ENCODE results near the gene DIAPH2. TPM values are rescaled to one million over a fixed set of nuclear protein-coding genes. Genes with fewer than 3 reads are reported as not detected.

Gene DIAPH2
- total and polyA plus RNA-seq, 9 of the 15 experiments (the other 6 are each of a cell fraction or from before 2014, with no cell fraction given): 0.01 to 0.18 (median 0.07) TPM; not detected in 1

DNA sequence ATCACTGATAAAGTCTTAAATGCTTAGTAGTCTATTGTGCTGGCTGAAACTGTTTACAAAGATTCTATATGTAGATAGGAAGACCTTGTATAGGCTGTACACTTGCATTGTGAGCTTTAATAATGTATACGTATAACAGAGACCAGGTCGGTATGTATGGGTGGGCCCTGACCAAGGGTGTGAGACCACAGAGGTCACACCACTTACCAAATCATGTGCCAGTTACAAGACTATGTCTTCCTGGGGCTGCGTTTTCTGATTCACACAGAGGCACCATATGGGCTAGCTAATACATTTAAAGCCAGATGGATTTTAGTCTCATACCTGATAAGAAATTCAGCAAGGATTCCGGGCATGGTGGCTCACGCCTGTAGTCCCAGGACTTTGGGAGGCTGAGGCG is 8.8 kb downstream of the DIAPH2 start:
- no peaks in the 10 kb centered on the region for H3K27me3 ChIP-seq (ENCODE audit: control insufficient read depth in 2 of 2, insufficient read depth in 2 of 2, low read length in 2 of 2)
- WGBS (ENCODE audit: insufficient coverage, low coverage, missing lambda C conversion rate): 0% methylated on average over 4 of the region's 6 CpGs
- H3K36me3 ChIP-seq (ENCODE audit: control insufficient read depth, insufficient read depth, low read length): no peaks in the 10 kb centered on the region
- H3K9me3 ChIP-seq (replicated peaks; ENCODE audit: control insufficient read depth, insufficient read depth, low read depth, low read length): no peaks in the 10 kb centered on the region
- H4K20me1 ChIP-seq (replicated peaks; ENCODE audit: control insufficient read depth, insufficient read depth, low read length): no peaks in the 10 kb centered on the region
- H3K9ac ChIP-seq (ENCODE audit: insufficient read depth in 1 of 2, low read depth in 2 of 2, low read length in 2 of 2): no peak overlapping the region
- no peak overlapping the region for H2AFZ ChIP-seq (ENCODE audit: low read depth, low read length)
- no peaks in the 10 kb centered on the region for H3K9me1 ChIP-seq (ENCODE audit: control insufficient read depth, insufficient read depth, low read length)
- ATAC-seq (no peak), FAIRE-seq (no peak), DNase-seq (ENCODE audit: extremely low read depth in 1 of 4, low spot score in 3 of 4) (no peak)
- BruUV-seq (replicated peaks): no TSS peak
- POLR2A ChIA-PET: no interaction called here
- H3K4me2 ChIP-seq (ENCODE audit: insufficient read depth, low read length): no peak overlapping the region
- H3K79me2 ChIP-seq (ENCODE audit: control insufficient read depth, insufficient read depth, low read length): no peaks in the 10 kb centered on the region
- intact Hi-C loops (cut with micrococcal nuclease) (no loop called here), in situ Hi-C loops (cut with MboI) (no loop called here)
- no peak overlapping the region for H3K27ac ChIP-seq (ENCODE audit: extremely low read depth, low read depth, low read length)
- H3K4me3 ChIP-seq: no peak overlapping the region
- no peaks in the 10 kb centered on the region for H3K4me1 ChIP-seq (replicated peaks in 1 of 2; ENCODE audit: control insufficient read depth in 2 of 2, insufficient read depth in 2 of 2, low read length in 2 of 2)
- no peak for TF ChIP-seq NEUROD1 (IDR thresholded peaks at IDR 0.05; ENCODE audit: borderline replicate concordance, low read depth, low read length, partially characterized antibody)
- no peak for TF ChIP-seq HEY1 (CRISPR knock-in tag; IDR thresholded peaks at IDR 0.05; ENCODE audit: borderline replicate concordance)
- TF ChIP-seq FOXP1 (CRISPR knock-in tag; IDR thresholded peaks at IDR 0.05): no peak
- TF ChIP-seq NRF1 (conservative IDR thresholded peaks at IDR 0.05 in 1 of 2, IDR thresholded peaks at IDR 0.05 in 1 of 2): no peak
- TF ChIP-seq, protein P1, sequence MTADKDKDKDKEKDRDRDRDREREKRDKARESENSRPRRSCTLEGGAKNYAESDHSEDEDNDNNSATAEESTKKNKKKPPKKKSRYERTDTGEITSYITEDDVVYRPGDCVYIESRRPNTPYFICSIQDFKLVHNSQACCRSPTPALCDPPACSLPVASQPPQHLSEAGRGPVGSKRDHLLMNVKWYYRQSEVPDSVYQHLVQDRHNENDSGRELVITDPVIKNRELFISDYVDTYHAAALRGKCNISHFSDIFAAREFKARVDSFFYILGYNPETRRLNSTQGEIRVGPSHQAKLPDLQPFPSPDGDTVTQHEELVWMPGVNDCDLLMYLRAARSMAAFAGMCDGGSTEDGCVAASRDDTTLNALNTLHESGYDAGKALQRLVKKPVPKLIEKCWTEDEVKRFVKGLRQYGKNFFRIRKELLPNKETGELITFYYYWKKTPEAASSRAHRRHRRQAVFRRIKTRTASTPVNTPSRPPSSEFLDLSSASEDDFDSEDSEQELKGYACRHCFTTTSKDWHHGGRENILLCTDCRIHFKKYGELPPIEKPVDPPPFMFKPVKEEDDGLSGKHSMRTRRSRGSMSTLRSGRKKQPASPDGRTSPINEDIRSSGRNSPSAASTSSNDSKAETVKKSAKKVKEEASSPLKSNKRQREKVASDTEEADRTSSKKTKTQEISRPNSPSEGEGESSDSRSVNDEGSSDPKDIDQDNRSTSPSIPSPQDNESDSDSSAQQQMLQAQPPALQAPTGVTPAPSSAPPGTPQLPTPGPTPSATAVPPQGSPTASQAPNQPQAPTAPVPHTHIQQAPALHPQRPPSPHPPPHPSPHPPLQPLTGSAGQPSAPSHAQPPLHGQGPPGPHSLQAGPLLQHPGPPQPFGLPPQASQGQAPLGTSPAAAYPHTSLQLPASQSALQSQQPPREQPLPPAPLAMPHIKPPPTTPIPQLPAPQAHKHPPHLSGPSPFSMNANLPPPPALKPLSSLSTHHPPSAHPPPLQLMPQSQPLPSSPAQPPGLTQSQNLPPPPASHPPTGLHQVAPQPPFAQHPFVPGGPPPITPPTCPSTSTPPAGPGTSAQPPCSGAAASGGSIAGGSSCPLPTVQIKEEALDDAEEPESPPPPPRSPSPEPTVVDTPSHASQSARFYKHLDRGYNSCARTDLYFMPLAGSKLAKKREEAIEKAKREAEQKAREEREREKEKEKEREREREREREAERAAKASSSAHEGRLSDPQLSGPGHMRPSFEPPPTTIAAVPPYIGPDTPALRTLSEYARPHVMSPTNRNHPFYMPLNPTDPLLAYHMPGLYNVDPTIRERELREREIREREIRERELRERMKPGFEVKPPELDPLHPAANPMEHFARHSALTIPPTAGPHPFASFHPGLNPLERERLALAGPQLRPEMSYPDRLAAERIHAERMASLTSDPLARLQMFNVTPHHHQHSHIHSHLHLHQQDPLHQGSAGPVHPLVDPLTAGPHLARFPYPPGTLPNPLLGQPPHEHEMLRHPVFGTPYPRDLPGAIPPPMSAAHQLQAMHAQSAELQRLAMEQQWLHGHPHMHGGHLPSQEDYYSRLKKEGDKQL (CRISPR knock-in tag; IDR thresholded peaks at IDR 0.05; ENCODE audit: borderline replicate concordance): no peak
- no peak for TF ChIP-seq MCM7 (IDR thresholded peaks at IDR 0.05)
- TF ChIP-seq, protein P2, sequence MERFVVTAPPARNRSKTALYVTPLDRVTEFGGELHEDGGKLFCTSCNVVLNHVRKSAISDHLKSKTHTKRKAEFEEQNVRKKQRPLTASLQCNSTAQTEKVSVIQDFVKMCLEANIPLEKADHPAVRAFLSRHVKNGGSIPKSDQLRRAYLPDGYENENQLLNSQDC (CRISPR knock-in tag; IDR thresholded peaks at IDR 0.05): no peak
- no peak for TF ChIP-seq DDX20 (tag; IDR thresholded peaks at IDR 0.05; ENCODE audit: low read depth)
- TF ChIP-seq SMARCB1 (IDR thresholded peaks at IDR 0.05; ENCODE audit: insufficient read length, low read depth): no peak
- TF ChIP-seq, protein P3, sequence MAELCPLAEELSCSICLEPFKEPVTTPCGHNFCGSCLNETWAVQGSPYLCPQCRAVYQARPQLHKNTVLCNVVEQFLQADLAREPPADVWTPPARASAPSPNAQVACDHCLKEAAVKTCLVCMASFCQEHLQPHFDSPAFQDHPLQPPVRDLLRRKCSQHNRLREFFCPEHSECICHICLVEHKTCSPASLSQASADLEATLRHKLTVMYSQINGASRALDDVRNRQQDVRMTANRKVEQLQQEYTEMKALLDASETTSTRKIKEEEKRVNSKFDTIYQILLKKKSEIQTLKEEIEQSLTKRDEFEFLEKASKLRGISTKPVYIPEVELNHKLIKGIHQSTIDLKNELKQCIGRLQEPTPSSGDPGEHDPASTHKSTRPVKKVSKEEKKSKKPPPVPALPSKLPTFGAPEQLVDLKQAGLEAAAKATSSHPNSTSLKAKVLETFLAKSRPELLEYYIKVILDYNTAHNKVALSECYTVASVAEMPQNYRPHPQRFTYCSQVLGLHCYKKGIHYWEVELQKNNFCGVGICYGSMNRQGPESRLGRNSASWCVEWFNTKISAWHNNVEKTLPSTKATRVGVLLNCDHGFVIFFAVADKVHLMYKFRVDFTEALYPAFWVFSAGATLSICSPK (IDR thresholded peaks at IDR 0.05; ENCODE audit: borderline replicate concordance): no peak
- no peak for TF ChIP-seq ZKSCAN3 (CRISPR knock-in tag; IDR thresholded peaks at IDR 0.05)
- TF ChIP-seq GATA2 (CRISPR knock-in tag; IDR thresholded peaks at IDR 0.05): no peak
- no peak for TF ChIP-seq ZNF778 (CRISPR knock-in tag; IDR thresholded peaks at IDR 0.05)
- TF ChIP-seq ADNP (tag; IDR thresholded peaks at IDR 0.05): no peak
- CTCF ChIA-PET (ENCODE audit: low intra/inter-chr PET ratio): no interaction called here
